Esophagus muscularis mucosa (tissue), 4 donors: ENCODE data around the gene CLDN9. TPM values are rescaled to one million over a fixed set of nuclear protein-coding genes. Genes with fewer than 3 reads are reported as not detected.

Experiments
- DNase-seq: peaks from one replicate; pipeline ENCODE4 v3.0.0-alpha.2; 2017; ENCODE audit errors: extremely low spot score
- H3K27ac ChIP-seq, 4 donors: fragments of 200-600 bp; sonication (generic); replicated peaks in 1 of 4; 1 replicate in 3 of 4; 2 replicates in 1 of 4; pipeline ENCODE4 v1.5.1; 2016 to 2019; ENCODE audit warnings: mild to moderate bottlenecking in 1 of 4
- H3K27me3 ChIP-seq, 4 donors: fragments of 200-600 bp; sonication (generic); one replicate each; pipeline versions ENCODE4 v1.5.1 to v1.6.0; 2016 to 2019
- H3K36me3 ChIP-seq, 4 donors: fragments of 200-600 bp; sonication (generic); one replicate each; pipeline ENCODE4 v1.5.1; 2016 to 2019
- H3K4me1 ChIP-seq, 4 donors: fragments of 200-600 bp; sonication (generic); one replicate each; pipeline ENCODE4 v1.5.1; 2016 to 2019
- H3K4me3 ChIP-seq, 4 donors: fragments of 200-600 bp; sonication (generic); 1 replicate in 2 of 4; 2 replicates in 2 of 4; pipeline ENCODE4 v1.5.1; 2016 to 2019; ENCODE audit warnings: mild to moderate bottlenecking in 4 of 4, moderate library complexity in 1 of 4
- H3K9me3 ChIP-seq, 4 donors: fragments of 200-600 bp; sonication (generic); 1 replicate in 3 of 4; 2 replicates in 1 of 4; pipeline ENCODE4 v1.5.1; 2016 to 2019
- CTCF ChIP-seq, 3 experiments: fragments of 200-600 bp in 2 of 3; fragments of 450-650 bp in 1 of 3; sonication (generic) in 2 of 3; IDR thresholded peaks; one replicate each; pipeline ENCODE4 v1.5.1; 2017 to 2019; ENCODE audit warnings: antibody characterized with exemption in 3 of 3, mild to moderate bottlenecking in 2 of 3, moderate library complexity in 1 of 3
- EP300 ChIP-seq: sonication (generic); formaldehyde crosslinking; IDR thresholded peaks from one replicate; pipeline ENCODE4 v1.6.1; 2017; ENCODE audit warnings: antibody characterized with exemption
- POLR2A ChIP-seq: fragments of 450-650 bp; IDR thresholded peaks from one replicate; pipeline ENCODE4 v1.6.1; 2017; ENCODE audit warnings: antibody characterized with exemption, moderate library complexity, mild to moderate bottlenecking, low read depth
- POLR2AphosphoS5 ChIP-seq, 2 donors: sonication (generic); formaldehyde crosslinking; IDR thresholded peaks; one replicate each; pipeline ENCODE4 v1.6.1; 2017; ENCODE audit warnings: antibody characterized with exemption in 2 of 2
- WGBS: methylation state at CpG from one replicate; pipeline ENCODE4 v1.1.5; 2018; 5-methylcytosine and 5-hydroxymethylcytosine counted together
- intact Hi-C: fragments of 100-400 bp; cut with DNase I; formaldehyde crosslinking; loops from one replicate; pipeline ENCODE4 v1.15.1; 2023
- total RNA-seq, 4 donors: library from RNA; depleted of rRNA; stranded (reverse); fragments of >200 nt; gene quantifications; one replicate each; pipeline versions ENCODE4 v1.1.0 to v1.2.1, GENCODE V29; 2016

CLDN9 gene
- total RNA-seq, 4 donors from 2014 or later, result 0.17 to 0.42 (median 0.32) TPM; not detected in 1

GRCh38 chr16:3019594-3020246 lies 7.0 kb downstream of the CLDN9 start:
- Histone ChIP-seq H3K27me3 (peaks cover 0 to 35% (median 20%) of the 10 kb centered on the region in 4 donors), H3K4me1 (peaks cover 44 to 62% (median 58%) of the 10 kb centered on the region in 4 donors), H3K36me3 (peaks cover 0 to 4% (median 0%) of the 10 kb centered on the region in 4 donors), H3K9me3 (no peaks in the 10 kb centered on the region), H3K4me3 (peak overlapping the region; percentile 66 to 86 (median 74)), H3K27ac (peak overlapping the region; percentile 96 to 99 (median 98))
- 55% methylated on average over 22 of the region's 40 CpGs for WGBS
- intact Hi-C loops, result no loop called here
- TF ChIP-seq POLR2AphosphoS5 (IDR thresholded peaks at IDR 0.05), result no peak
- TF ChIP-seq CTCF (IDR thresholded peaks at IDR 0.05), result no peak
- no peak for TF ChIP-seq EP300
- no peak for TF ChIP-seq POLR2A
- no peak for DNase-seq

GRCh38 chr16:3020247-3020603 lies 7.5 kb downstream of the CLDN9 start, which contains the start of gene TNFRSF12A:
TNFRSF12A (plus strand) TSS chr16:3020368; CDS start chr16:3020398, 30 bp downstream.
- H3K4me3 ChIP-seq, result peak within 1 kb of the TSS; percentile 66 to 86 (median 74)
- peak within 1 kb of the TSS; percentile 96 to 99 (median 98) for H3K27ac ChIP-seq
- TF ChIP-seq POLR2A (peak; percentile 69), POLR2AphosphoS5 (IDR thresholded peaks at IDR 0.05) (peak; percentile 67 to 77), EP300 (no peak), CTCF (IDR thresholded peaks at IDR 0.05) (peak in 1 of 3 experiments; percentile 12)
- intact Hi-C loops, result no loop called here
- peaks cover 0 to 30% (median 20%) of the 10 kb centered on the region in 4 donors for H3K27me3 ChIP-seq
- H3K9me3 ChIP-seq, result no peaks in the 10 kb centered on the region
- peaks cover 0 to 4% (median 0%) of the 10 kb centered on the region in 4 donors for H3K36me3 ChIP-seq
- peaks cover 46 to 67% (median 63%) of the 10 kb centered on the region in 4 donors for H3K4me1 ChIP-seq
- WGBS, result no CpG with 5 or more reads among the region's 49 CpGs
- peak; percentile 93 for DNase-seq

GRCh38 chr16:3020604-3021448 lies 8.1 kb downstream of the CLDN9 start:
- WGBS, result 0% methylated on average over 16 of the region's 57 CpGs
- intact Hi-C loops, result no loop called here
- DNase-seq, result peak; percentile 94
- no peaks in the 10 kb centered on the region for H3K9me3 ChIP-seq
- H3K36me3 ChIP-seq, result peaks cover 0 to 7% (median 3%) of the 10 kb centered on the region in 4 donors
- peaks cover 0 to 28% (median 20%) of the 10 kb centered on the region in 4 donors for H3K27me3 ChIP-seq
- H3K27ac ChIP-seq, result peak overlapping the region; percentile 96 to 99 (median 98)
- peaks cover 46 to 73% (median 66%) of the 10 kb centered on the region in 4 donors for H3K4me1 ChIP-seq
- H3K4me3 ChIP-seq, result peak overlapping the region; percentile 66 to 86 (median 74)
- TF ChIP-seq CTCF (IDR thresholded peaks at IDR 0.05), result no peak
- TF ChIP-seq POLR2A, result no peak
- TF ChIP-seq POLR2AphosphoS5 (IDR thresholded peaks at IDR 0.05), result peak; percentile 78 to 87
- TF ChIP-seq EP300, result no peak

- WGBS, result 7% methylated on average over 6 of the region's 25 CpGs
- no peaks in the 10 kb centered on the region for H3K9me3 ChIP-seq
- intact Hi-C loops, result no loop called here
- H3K27ac ChIP-seq, result peak overlapping the region; percentile 96 to 99 (median 98)
- H3K36me3 ChIP-seq, result peaks cover 3 to 15% (median 11%) of the 10 kb centered on the region in 4 donors
- peak overlapping the region; percentile 66 to 86 (median 74) for H3K4me3 ChIP-seq
- TF ChIP-seq EP300, result no peak
- peak in 2 of 3 experiments; percentile 37 to 39 for TF ChIP-seq CTCF (IDR thresholded peaks at IDR 0.05)
- peaks cover 46 to 77% (median 66%) of the 10 kb centered on the region in 4 donors for H3K4me1 ChIP-seq
- peaks cover 0 to 28% (median 20%) of the 10 kb centered on the region in 4 donors for H3K27me3 ChIP-seq
- no peak for DNase-seq
Measured at GRCh38 chr16:3021449-3022207, 8.9 kb downstream of the CLDN9 start.
